ENCODE data around the gene WDTC1.

GRCh38 chr1:27327964-27328363, 93.5 kb downstream of the WDTC1 start:
- no peak for TF ChIP-seq CTCF (IDR thresholded peaks at IDR 0.05; ENCODE audit: low read depth, low read length)
- no peak for TF ChIP-seq EZH2phosphoT487 (IDR thresholded peaks at IDR 0.05; ENCODE audit: low read depth)

Data from OCI-LY3 (cell line).